Uterus (tissue), 4 donors: ENCODE measurements around the gene MMEL1. TPM values are rescaled to one million over a fixed set of nuclear protein-coding genes. Genes with fewer than 3 reads are reported as not detected.

Source experiments
- DNase-seq, 2 donors: peaks; one replicate each; pipeline ENCODE4 v3.0.0-alpha.2; 2019 to 2020
- H3K27ac ChIP-seq, 2 donors: fragments of 200-600 bp; sonication (generic); 1 replicate in 1 of 2; 2 replicates in 1 of 2; pipeline ENCODE4 v1.5.1; 2016 to 2018
- H3K27me3 ChIP-seq, 2 donors: fragments of 200-600 bp; sonication (generic); one replicate each; pipeline ENCODE4 v1.5.1; 2018 to 2019; ENCODE audit warnings: control low read depth in 1 of 2
- H3K36me3 ChIP-seq, 2 donors: fragments of 200-600 bp; sonication (generic); one replicate each; pipeline ENCODE4 v1.5.1; 2019; ENCODE audit warnings: control low read depth in 1 of 2
- H3K4me1 ChIP-seq, 2 donors: fragments of 200-600 bp; sonication (generic); one replicate each; pipeline ENCODE4 v1.5.1; 2018 to 2019; ENCODE audit warnings: control low read depth in 1 of 2
- H3K4me3 ChIP-seq, 2 donors: fragments of 200-600 bp; sonication (generic); 1 replicate in 1 of 2; 2 replicates in 1 of 2; pipeline ENCODE4 v1.5.1; 2018 to 2019; ENCODE audit warnings: mild to moderate bottlenecking in 1 of 2
- H3K9me3 ChIP-seq, 2 donors: fragments of 200-600 bp; sonication (generic); one replicate each; pipeline ENCODE4 v1.5.1; 2019; ENCODE audit warnings: control low read depth in 1 of 2
- POLR2A ChIP-seq, 2 donors: fragments of 450-650 bp; IDR thresholded peaks; one replicate each; pipeline ENCODE4 v1.6.1; 2016; ENCODE audit warnings: antibody characterized with exemption in 2 of 2, mild to moderate bottlenecking in 1 of 2, moderate library complexity in 1 of 2
- intact Hi-C: fragments of 100-400 bp; cut with DNase I; formaldehyde crosslinking; loops from one replicate; pipeline ENCODE4 v1.15.1; 2023; ENCODE audit warnings: low total_unique reads
- total RNA-seq, 4 donors: library from RNA; depleted of rRNA in 3 of 4; stranded (reverse); fragments of >200 nt in 3 of 4; gene quantifications; one replicate each; pipeline versions ENCODE4 v1.1.0 to v1.2.4, GENCODE V29; 2014 to 2023
- TF ChIP-seq, protein P1 (sequence below), 4 experiments: fragments of 200-600 bp in 2 of 4; fragments of 450-650 bp in 2 of 4; sonication (generic) in 2 of 4; IDR thresholded peaks; one replicate each; pipeline ENCODE4 v1.5.1; 2016 to 2019; ENCODE audit warnings: antibody characterized with exemption in 4 of 4, mild to moderate bottlenecking in 2 of 4, moderate library complexity in 1 of 4
- donor health status: DM: yes; HTN: yes; CAD: no.

MMEL1 gene
- total RNA-seq, 4 donors from 2014 or later, result 2.6 to 4.8 TPM; not detected in 2

DNA sequence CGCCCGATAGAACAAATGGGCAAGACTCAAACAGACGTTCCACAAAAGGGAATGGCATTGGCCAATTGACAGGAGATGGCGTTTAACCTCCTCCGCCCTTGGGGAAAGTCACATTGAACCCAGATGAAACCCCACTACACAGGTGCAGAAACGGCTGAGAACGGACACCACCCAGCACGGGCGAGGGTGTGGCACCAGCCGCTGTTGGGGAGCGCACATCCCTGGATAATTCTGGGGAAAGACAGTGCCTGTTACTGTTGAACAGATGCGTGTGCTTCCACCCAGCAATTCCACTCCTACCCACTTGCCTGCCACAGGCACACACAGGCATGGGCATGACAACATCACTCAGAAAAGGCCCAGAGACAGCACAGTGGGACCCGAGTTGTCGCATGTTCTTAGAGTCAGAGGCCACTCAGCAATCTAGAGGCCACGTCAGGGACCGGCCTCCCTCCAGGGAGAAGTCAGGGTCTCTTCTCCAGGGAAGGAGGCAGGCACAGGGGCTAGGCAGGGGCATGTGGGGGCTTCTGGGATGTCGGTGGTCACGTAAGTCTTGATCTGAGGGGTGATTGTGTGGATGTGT, 31.0 kb downstream of the MMEL1 start:
- Histone ChIP-seq H3K27me3 (peaks cover 0 to 5% of the 10 kb centered on the region in 2 donors), H3K9me3 (peaks cover 0 to 4% of the 10 kb centered on the region in 2 donors), H3K4me3 (no peak overlapping the region), H3K4me1 (no peaks in the 10 kb centered on the region), H3K36me3 (no peaks in the 10 kb centered on the region), H3K27ac (no peak overlapping the region)
- intact Hi-C loops, result no loop called here
- DNase-seq, result no peak
- TF ChIP-seq, protein P1, sequence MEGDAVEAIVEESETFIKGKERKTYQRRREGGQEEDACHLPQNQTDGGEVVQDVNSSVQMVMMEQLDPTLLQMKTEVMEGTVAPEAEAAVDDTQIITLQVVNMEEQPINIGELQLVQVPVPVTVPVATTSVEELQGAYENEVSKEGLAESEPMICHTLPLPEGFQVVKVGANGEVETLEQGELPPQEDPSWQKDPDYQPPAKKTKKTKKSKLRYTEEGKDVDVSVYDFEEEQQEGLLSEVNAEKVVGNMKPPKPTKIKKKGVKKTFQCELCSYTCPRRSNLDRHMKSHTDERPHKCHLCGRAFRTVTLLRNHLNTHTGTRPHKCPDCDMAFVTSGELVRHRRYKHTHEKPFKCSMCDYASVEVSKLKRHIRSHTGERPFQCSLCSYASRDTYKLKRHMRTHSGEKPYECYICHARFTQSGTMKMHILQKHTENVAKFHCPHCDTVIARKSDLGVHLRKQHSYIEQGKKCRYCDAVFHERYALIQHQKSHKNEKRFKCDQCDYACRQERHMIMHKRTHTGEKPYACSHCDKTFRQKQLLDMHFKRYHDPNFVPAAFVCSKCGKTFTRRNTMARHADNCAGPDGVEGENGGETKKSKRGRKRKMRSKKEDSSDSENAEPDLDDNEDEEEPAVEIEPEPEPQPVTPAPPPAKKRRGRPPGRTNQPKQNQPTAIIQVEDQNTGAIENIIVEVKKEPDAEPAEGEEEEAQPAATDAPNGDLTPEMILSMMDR (IDR thresholded peaks at IDR 0.05), result no peak
- TF ChIP-seq POLR2A (IDR thresholded peaks at IDR 0.05), result no peak

DNA sequence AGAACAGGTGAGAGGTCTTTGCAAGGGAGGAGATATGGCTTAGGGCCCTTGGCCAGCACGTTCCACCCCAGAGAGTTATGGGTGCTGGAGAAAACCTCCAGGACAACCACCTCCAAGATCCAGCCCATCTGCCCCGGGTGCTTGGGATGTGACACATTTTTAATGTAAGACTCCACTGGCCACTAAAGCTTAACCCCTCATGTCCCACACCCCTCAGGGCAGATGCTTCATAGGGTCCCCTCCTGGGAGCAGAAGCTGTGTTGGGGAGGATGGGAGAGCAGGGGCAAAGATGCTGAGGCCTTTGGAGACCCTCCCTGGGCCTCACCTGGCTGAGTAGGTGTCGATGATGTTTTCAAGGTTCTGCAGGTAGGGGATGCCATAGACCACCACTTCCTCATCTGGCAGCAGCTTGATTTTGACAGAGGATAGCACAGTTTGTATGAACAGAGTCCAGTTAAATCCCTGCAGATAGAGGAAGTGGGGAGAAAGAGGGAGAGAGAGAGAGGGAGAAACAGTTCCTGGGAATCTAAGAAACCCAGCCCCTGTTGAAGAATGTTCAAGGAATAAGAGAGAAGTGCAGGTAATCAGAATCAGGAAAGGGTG, 34.4 kb downstream of the MMEL1 start:
- Histone ChIP-seq H3K27ac (no peak overlapping the region), H3K9me3 (peaks cover 0 to 4% of the 10 kb centered on the region in 2 donors), H3K4me3 (no peak overlapping the region), H3K27me3 (no peaks in the 10 kb centered on the region), H3K36me3 (no peaks in the 10 kb centered on the region), H3K4me1 (no peaks in the 10 kb centered on the region)
- TF ChIP-seq POLR2A (IDR thresholded peaks at IDR 0.05), result no peak
- TF ChIP-seq, protein P1 (IDR thresholded peaks at IDR 0.05), result no peak
- intact Hi-C loops, result no loop called here
- DNase-seq, result no peak

DNA sequence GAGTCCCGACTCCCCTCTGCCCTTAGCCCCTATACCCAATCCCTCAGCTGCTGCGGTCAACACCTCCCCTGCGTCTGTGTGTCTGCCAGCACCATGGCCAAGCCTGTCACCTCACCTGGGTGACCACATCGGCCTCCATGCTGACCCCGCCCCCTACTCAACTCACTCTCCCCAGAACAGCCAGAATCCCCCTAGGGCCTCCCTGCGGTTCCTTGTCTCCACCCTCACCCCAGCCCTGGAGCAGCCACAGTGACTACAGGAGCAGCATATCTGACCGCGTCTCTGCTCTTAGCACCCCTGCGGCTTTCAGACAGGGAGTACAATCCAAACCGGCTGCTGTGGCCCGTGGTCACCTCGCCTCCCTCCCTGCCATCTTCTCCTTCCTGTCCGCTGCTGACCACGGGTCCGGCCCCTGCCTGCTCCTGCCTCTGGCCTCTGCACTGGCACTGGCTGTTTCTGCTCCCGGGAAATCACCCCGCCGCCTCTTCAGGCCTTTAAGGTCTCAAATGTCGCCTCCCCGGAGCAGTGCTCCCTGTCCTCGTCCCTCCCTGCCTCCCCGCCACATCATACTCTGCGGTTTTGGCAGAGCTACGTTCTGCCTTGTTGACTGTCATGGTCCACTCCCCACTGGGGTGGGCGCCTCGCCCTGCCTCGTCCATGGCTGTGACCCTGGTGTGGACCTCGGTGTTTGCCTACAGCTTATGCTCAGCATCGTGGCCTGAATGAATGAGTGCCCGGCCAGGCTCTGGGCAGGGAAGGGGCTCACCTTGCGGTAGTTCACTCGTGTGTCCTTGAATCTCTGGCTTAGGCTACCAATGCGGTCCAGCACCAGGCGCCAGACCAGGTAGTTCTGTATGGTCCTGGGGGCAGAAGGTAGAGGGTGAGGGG, 35.1 kb downstream of the MMEL1 start:
- Histone ChIP-seq H3K4me1 (no peaks in the 10 kb centered on the region), H3K36me3 (no peaks in the 10 kb centered on the region), H3K4me3 (no peak overlapping the region), H3K27me3 (no peaks in the 10 kb centered on the region), H3K9me3 (peaks cover 0 to 4% of the 10 kb centered on the region in 2 donors), H3K27ac (no peak overlapping the region)
- intact Hi-C loops, result no loop called here
- peak in 1 of 2 donors; percentile 11 for DNase-seq
- TF ChIP-seq POLR2A (IDR thresholded peaks at IDR 0.05), result no peak
- TF ChIP-seq, protein P1 (IDR thresholded peaks at IDR 0.05), result no peak

DNA sequence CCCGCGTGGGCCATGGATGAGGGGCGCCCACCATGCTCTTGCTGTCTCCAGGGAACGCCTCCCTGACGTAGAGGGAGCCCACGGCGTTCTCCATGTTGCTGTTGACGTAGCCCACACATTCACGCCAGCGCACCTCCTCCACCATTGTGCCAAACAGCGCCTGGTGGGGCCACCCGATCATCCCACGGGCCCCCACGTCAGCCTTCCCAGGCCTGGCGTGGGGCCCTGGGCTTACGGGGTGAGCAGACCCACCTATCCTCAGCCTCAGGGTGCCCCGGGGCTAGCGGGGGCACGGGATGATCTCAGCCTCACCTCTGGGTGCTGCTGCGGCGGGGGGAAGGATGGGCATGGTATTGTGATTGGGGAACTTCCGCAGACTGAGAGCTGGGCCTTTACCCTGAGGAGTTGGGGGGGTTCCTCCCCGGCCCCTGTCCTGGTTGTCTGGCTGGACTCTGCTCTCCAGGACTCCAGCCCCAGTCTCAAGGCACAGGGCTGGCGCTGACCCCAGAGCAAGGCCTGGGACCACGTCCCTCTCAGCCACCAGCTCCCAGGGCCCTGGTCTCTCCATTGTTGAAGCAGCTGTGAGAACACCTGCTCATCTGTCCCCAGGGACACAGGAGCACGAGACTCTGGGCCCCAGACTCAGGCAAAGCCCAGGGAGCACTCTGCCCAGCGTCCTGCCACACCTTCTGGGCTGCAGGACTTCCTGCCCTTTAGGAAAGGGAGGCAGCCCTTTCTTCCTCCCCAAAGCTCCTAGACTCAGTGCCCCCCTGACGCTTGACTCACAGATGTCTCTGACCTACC, 36.1 kb downstream of the MMEL1 start:
- no peak for TF ChIP-seq POLR2A (IDR thresholded peaks at IDR 0.05)
- TF ChIP-seq, protein P1 (IDR thresholded peaks at IDR 0.05), result no peak
- Histone ChIP-seq H3K4me3 (no peak overlapping the region), H3K9me3 (peaks cover 0 to 4% of the 10 kb centered on the region in 2 donors), H3K36me3 (no peaks in the 10 kb centered on the region), H3K4me1 (no peaks in the 10 kb centered on the region), H3K27ac (no peak overlapping the region), H3K27me3 (no peaks in the 10 kb centered on the region)
- no peak for DNase-seq
- intact Hi-C loops, result no loop called here
